OCI-LY1 (cell line): ENCODE results near the gene NFASC.

Source experiments
- H2AFZ ChIP-seq: fragments of 200-600 bp; sonication (generic), shearing (Covaris generic); 2 replicates; pipeline ENCODE4 v1.6.0; 2014; ENCODE audit warnings: antibody characterized with exemption, mild to moderate bottlenecking, low read length
- H3F3A ChIP-seq: fragments of 200-600 bp; sonication (generic), shearing (Covaris generic); 2 replicates; pipeline ENCODE4 v1.6.0; 2014; ENCODE audit warnings: mild to moderate bottlenecking, antibody characterized with exemption, low read length, moderate library complexity; ENCODE audit not compliant: insufficient read depth
- H3K27ac ChIP-seq: fragments of 200-600 bp; sonication (generic); 2 replicates; pipeline ENCODE4 v1.5.1; 2014; ENCODE audit warnings: low read length, mixed run types, mild to moderate bottlenecking, low read depth; ENCODE audit not compliant: poor library complexity, severe bottlenecking
- H3K27me3 ChIP-seq: fragments of 200-600 bp; sonication (generic); 2 replicates; pipeline ENCODE4 v1.6.0; 2014; ENCODE audit warnings: antibody characterized with exemption, mild to moderate bottlenecking, low read length, moderate library complexity; ENCODE audit not compliant: insufficient read depth
- H3K36me3 ChIP-seq: fragments of 200-600 bp; sonication (generic); 2 replicates; pipeline ENCODE4 v1.6.1; 2014; ENCODE audit warnings: mild to moderate bottlenecking, antibody characterized with exemption, low read length, moderate library complexity, mixed read lengths; ENCODE audit not compliant: insufficient read depth
- H3K4me1 ChIP-seq: fragments of 200-600 bp; sonication (generic); 2 replicates; pipeline ENCODE4 v1.5.1; 2014; ENCODE audit warnings: mild to moderate bottlenecking, low read length, moderate library complexity; ENCODE audit not compliant: insufficient read depth, severe bottlenecking
- H3K4me2 ChIP-seq: fragments of 200-600 bp; sonication (generic), shearing (Covaris generic); 2 replicates; pipeline ENCODE4 v1.6.1; 2014; ENCODE audit warnings: low read length
- H3K4me3 ChIP-seq: fragments of 200-600 bp; sonication (generic); 2 replicates; pipeline ENCODE4 v1.5.1; 2014; ENCODE audit warnings: low read length, low read depth, mild to moderate bottlenecking, mixed read lengths; ENCODE audit not compliant: poor library complexity, severe bottlenecking
- H3K79me2 ChIP-seq: fragments of 200-600 bp; shearing (Covaris generic); 2 replicates; pipeline ENCODE4 v1.6.1; 2016; ENCODE audit warnings: mixed run types, low read length, mixed read lengths; ENCODE audit not compliant: insufficient read depth
- H3K9ac ChIP-seq: fragments of 200-600 bp; sonication (generic), shearing (Covaris generic); 2 replicates; pipeline ENCODE4 v1.6.1; 2014; ENCODE audit warnings: mild to moderate bottlenecking, low read length, mixed read lengths
- H3K9me2 ChIP-seq: fragments of 200-600 bp; sonication (generic), shearing (Covaris generic); 2 replicates; pipeline ENCODE4 v1.6.1; 2014; ENCODE audit warnings: low read depth, mild to moderate bottlenecking, low read length, mixed read lengths
- H3K9me3 ChIP-seq: fragments of 200-600 bp; shearing (Covaris generic); 2 replicates; pipeline ENCODE4 v1.6.1; 2014; ENCODE audit warnings: low read length, mixed read lengths
- H4K20me1 ChIP-seq: fragments of 200-600 bp; sonication (generic), shearing (Covaris generic); 2 replicates; pipeline ENCODE4 v1.6.0; 2016; ENCODE audit warnings: mild to moderate bottlenecking, low read length; ENCODE audit not compliant: insufficient read depth
- EZH2 ChIP-seq: fragments of 200-600 bp; sonication (generic), shearing (Covaris generic); IDR thresholded peaks from 2 replicates; pipeline ENCODE4 v1.8.0; 2017; ENCODE audit warnings: borderline replicate concordance, mixed run types, mild to moderate bottlenecking, antibody characterized with exemption, low read length, moderate library complexity, mixed read lengths
- TF ChIP-seq, protein P1 (sequence below): fragments of 200-600 bp; sonication (generic), shearing (Covaris generic); IDR thresholded peaks from 2 replicates; pipeline ENCODE4 v1.5.1; 2017; ENCODE audit warnings: mild to moderate bottlenecking, antibody characterized with exemption, low read length, moderate library complexity, mixed read lengths

NFASC gene

DNA sequence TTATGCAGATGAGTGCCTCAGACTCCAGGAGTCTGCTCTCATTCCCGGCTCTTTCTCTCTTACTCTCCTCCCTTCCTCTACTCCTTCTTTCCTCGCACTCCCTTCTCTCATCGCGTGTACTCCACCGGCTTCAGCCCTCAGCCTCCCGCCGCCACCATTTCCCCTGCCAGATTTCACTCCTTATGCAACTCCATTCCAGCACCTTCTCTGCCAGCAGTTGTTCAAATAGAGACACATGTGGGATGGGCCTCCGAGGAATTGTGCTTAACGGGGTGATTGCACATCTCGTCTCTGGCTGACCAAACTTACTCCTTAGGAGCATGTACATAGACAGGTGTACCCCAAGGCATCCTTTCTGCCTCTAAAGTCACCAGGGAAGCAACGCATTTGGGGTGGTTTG, 174.5 kb downstream of the NFASC start:
- Histone ChIP-seq H3K36me3 (no peaks in the 10 kb centered on the region), H3K27ac (no peak overlapping the region), H3K27me3 (peaks cover 5% of the 10 kb centered on the region; the same call in 1 of the 2 replicates), H3K79me2 (no peaks in the 10 kb centered on the region), H3K9me2 (no peaks in the 10 kb centered on the region), H3K4me1 (no peaks in the 10 kb centered on the region), H4K20me1 (no peaks in the 10 kb centered on the region), H3F3A (no peaks in the 10 kb centered on the region), H3K9me3 (no peaks in the 10 kb centered on the region), H3K4me3 (no peak overlapping the region), H3K9ac (no peak overlapping the region), H2AFZ (no peak overlapping the region), H3K4me2 (no peak overlapping the region)
- TF ChIP-seq, protein P1, sequence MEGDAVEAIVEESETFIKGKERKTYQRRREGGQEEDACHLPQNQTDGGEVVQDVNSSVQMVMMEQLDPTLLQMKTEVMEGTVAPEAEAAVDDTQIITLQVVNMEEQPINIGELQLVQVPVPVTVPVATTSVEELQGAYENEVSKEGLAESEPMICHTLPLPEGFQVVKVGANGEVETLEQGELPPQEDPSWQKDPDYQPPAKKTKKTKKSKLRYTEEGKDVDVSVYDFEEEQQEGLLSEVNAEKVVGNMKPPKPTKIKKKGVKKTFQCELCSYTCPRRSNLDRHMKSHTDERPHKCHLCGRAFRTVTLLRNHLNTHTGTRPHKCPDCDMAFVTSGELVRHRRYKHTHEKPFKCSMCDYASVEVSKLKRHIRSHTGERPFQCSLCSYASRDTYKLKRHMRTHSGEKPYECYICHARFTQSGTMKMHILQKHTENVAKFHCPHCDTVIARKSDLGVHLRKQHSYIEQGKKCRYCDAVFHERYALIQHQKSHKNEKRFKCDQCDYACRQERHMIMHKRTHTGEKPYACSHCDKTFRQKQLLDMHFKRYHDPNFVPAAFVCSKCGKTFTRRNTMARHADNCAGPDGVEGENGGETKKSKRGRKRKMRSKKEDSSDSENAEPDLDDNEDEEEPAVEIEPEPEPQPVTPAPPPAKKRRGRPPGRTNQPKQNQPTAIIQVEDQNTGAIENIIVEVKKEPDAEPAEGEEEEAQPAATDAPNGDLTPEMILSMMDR: no peak
- no peak for TF ChIP-seq EZH2

DNA sequence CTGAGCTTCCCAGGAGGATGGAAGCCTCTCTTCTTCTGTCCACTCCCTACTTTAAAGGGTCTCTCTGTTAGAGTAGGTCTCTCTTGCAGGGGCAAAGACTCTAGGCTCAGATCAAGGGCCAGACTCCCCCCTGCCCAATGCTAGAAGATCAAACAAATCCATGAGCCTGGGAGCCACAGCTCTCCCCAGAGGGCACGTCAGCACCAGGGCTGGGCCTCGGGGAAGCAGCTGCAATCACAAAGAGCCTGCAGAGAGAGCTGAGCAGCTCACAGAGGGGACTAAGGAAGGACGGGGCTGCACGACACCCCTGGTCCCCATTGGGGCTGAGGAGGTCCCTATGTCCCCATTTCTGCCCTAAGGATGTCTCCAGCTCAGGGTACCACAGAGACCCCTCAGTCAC, 176.2 kb downstream of the NFASC start:
- H3K9me2 ChIP-seq: no peaks in the 10 kb centered on the region
- no peaks in the 10 kb centered on the region for H3K27me3 ChIP-seq
- no peaks in the 10 kb centered on the region for H3K36me3 ChIP-seq
- no peaks in the 10 kb centered on the region for H3F3A ChIP-seq
- no peak overlapping the region for H3K27ac ChIP-seq
- no peak overlapping the region for H3K9ac ChIP-seq
- no peaks in the 10 kb centered on the region for H3K4me1 ChIP-seq
- no peaks in the 10 kb centered on the region for H3K9me3 ChIP-seq
- H3K4me2 ChIP-seq: no peak overlapping the region
- no peak overlapping the region for H2AFZ ChIP-seq
- TF ChIP-seq EZH2: no peak
- H3K79me2 ChIP-seq: no peaks in the 10 kb centered on the region
- no peaks in the 10 kb centered on the region for H4K20me1 ChIP-seq
- no peak overlapping the region for H3K4me3 ChIP-seq

DNA sequence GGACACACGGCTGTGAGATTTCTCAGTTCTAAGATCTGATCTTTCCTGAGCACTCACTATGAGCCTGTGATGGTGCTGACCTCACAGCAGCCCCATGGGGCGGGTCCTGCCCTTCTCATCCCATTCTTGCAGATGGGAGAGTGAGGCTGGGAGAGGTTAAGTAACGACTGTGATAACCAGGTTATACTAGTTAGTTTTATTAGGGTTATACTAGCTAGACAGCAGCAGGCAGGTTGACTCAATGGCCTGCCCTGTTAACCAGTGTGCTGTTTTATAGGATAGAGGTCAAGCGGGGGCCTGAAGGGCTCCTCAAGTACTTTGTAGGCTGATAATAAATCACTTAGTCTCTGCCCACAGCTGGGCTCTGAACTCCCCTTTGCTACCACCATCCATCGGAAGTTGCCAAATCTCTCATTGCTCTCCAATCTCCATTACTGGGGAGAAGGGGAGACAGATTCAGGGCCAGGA, 177.1 kb downstream of the NFASC start:
- Histone ChIP-seq H3K9ac (no peak overlapping the region), H2AFZ (no peak overlapping the region), H3K4me2 (no peak overlapping the region), H3K27me3 (no peaks in the 10 kb centered on the region), H3K4me1 (no peaks in the 10 kb centered on the region), H3F3A (no peaks in the 10 kb centered on the region), H3K36me3 (no peaks in the 10 kb centered on the region), H3K79me2 (no peaks in the 10 kb centered on the region), H3K9me3 (no peaks in the 10 kb centered on the region), H4K20me1 (no peaks in the 10 kb centered on the region), H3K9me2 (no peaks in the 10 kb centered on the region), H3K27ac (no peak overlapping the region), H3K4me3 (no peak overlapping the region)
- TF ChIP-seq, protein P1: no peak
- TF ChIP-seq EZH2: no peak

DNA sequence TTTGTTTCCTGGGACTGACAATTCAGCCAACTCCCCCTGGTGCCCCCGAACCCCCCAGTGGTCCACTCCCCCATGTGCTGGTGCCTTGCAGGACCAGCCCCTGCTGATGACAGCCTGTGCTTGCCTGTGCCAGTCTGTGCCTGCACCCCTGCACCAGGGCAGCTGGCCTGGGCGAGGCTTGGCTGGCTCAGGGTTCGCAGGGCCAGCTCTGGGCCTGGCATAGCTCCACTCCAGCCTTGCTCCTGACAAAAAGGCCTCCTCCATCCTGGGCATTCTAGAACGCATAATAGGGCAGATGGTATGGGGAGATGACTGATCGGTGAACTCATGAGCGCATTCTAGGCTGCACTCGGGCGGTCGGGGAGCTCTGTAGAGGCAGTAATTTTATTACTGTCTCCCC, 177.7 kb downstream of the NFASC start:
- no peak for TF ChIP-seq EZH2
- TF ChIP-seq, protein P1: no peak
- no peak overlapping the region for H2AFZ ChIP-seq

More for the DNA sequence above, 177.7 kb downstream of the NFASC start:
- no peaks in the 10 kb centered on the region for H3K9me3 ChIP-seq
- no peaks in the 10 kb centered on the region for H3F3A ChIP-seq
- H3K4me2 ChIP-seq: no peak overlapping the region
- H3K27me3 ChIP-seq: no peaks in the 10 kb centered on the region
- H3K9ac ChIP-seq: no peak overlapping the region
- no peak overlapping the region for H3K4me3 ChIP-seq
- H3K79me2 ChIP-seq: no peaks in the 10 kb centered on the region
- no peaks in the 10 kb centered on the region for H3K4me1 ChIP-seq
- H3K27ac ChIP-seq: no peak overlapping the region
- H4K20me1 ChIP-seq: no peaks in the 10 kb centered on the region
- H3K9me2 ChIP-seq: no peaks in the 10 kb centered on the region
- H3K36me3 ChIP-seq: no peaks in the 10 kb centered on the region
